Activated CD8-positive, alpha-beta T cell treated with anti-CD3 and anti-CD28 coated beads for 36 hours (primary cell): ENCODE measurements around the gene SLC8A1. TPM values are rescaled to one million over a fixed set of nuclear protein-coding genes. Genes with fewer than 3 reads are reported as not detected.

ENCODE experiments used
- ATAC-seq: fragments of 200-7000 bp; cut with Tn5 transposase; one replicate; pipeline ENCODE4 v1.10.0; 2021; ENCODE audit warnings: mild to moderate bottlenecking, moderate library complexity
- CTCF ChIA-PET: fragments of 350-600 bp; sonication (Branson Sonifier 250); formaldehyde crosslinking; loops from one replicate; lab custom pipeline; 2021; ENCODE audit warnings: antibody characterized with exemption; lab: Charles Lee
- POLR2A ChIA-PET: fragments of 350-600 bp; sonication (Branson Sonifier 250); formaldehyde crosslinking; loops from one replicate; lab custom pipeline; 2021; ENCODE audit warnings: antibody characterized with exemption; lab: Charles Lee
- DNase-seq: peaks from one replicate; pipeline ENCODE4 v3.0.0-alpha.2; 2020
- H3K27ac Mint-ChIP-seq: one replicate; pipeline ENCODE4 v1.8.0; 2021; ENCODE audit warnings: mild to moderate bottlenecking, mixed read lengths
- H3K27me3 Mint-ChIP-seq: one replicate; pipeline ENCODE4 v1.8.0; 2021; ENCODE audit warnings: mixed read lengths
- H3K36me3 Mint-ChIP-seq: one replicate; pipeline ENCODE4 v1.8.0; 2021; ENCODE audit warnings: low read depth, mixed read lengths
- H3K4me1 Mint-ChIP-seq: one replicate; pipeline ENCODE4 v1.8.0; 2021; ENCODE audit warnings: low read depth, mixed read lengths
- H3K4me3 Mint-ChIP-seq: one replicate; pipeline ENCODE4 v1.8.0; 2021; ENCODE audit warnings: mild to moderate bottlenecking, moderate library complexity, mixed read lengths
- H3K9me3 Mint-ChIP-seq: one replicate; pipeline ENCODE4 v1.8.0; 2021; ENCODE audit warnings: mixed read lengths
- intact Hi-C: fragments of 100-400 bp; cut with micrococcal nuclease; formaldehyde crosslinking; loops from one replicate; pipeline ENCODE4 v1.10.0; 2022
- total RNA-seq, 2 experiments: library from RNA; stranded (reverse); gene quantifications; one replicate each; pipeline ENCODE4 v1.2.3, GENCODE V29; 2021
- TF ChIP-seq, protein P1 (sequence below): fragments of 200-600 bp; IDR thresholded peaks from one replicate; pipeline ENCODE4 v1.8.0; 2022; ENCODE audit warnings: antibody characterized with exemption, mild to moderate bottlenecking

The SLC8A1 gene
- total RNA-seq, 2 experiments from 2014 or later, result 0.23 to 0.34 TPM

DNA sequence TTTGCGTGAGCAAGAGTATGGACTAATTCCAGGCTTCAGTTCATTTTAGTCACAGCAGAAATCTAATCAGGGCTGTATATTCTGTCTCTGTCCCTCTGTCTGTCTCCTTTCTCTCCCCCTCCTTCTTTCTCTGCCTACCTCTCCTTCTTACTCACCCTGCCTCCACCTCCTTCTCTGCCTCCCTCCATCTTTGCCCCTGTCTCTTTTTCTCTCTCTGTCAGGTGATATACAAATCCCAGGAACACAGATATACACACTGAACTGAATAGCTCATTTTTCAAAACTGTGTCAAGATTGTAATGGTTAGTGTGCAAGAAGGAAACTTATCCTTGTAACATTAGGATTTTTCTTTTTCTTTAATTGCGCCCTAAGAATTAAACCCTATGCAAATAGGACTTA, 32.5 kb downstream of the SLC8A1 start:
- POLR2A ChIA-PET, result no interaction called here
- Mint-ChIP-seq H3K27me3 (no peaks in the 10 kb centered on the region), H3K27ac (no peak overlapping the region), H3K9me3 (no peaks in the 10 kb centered on the region), H3K4me1 (no peaks in the 10 kb centered on the region), H3K4me3 (no peak overlapping the region), H3K36me3 (no peaks in the 10 kb centered on the region)
- DNase-seq, result no peak
- no peak for ATAC-seq
- CTCF ChIA-PET, result no interaction called here
- TF ChIP-seq, protein P1, sequence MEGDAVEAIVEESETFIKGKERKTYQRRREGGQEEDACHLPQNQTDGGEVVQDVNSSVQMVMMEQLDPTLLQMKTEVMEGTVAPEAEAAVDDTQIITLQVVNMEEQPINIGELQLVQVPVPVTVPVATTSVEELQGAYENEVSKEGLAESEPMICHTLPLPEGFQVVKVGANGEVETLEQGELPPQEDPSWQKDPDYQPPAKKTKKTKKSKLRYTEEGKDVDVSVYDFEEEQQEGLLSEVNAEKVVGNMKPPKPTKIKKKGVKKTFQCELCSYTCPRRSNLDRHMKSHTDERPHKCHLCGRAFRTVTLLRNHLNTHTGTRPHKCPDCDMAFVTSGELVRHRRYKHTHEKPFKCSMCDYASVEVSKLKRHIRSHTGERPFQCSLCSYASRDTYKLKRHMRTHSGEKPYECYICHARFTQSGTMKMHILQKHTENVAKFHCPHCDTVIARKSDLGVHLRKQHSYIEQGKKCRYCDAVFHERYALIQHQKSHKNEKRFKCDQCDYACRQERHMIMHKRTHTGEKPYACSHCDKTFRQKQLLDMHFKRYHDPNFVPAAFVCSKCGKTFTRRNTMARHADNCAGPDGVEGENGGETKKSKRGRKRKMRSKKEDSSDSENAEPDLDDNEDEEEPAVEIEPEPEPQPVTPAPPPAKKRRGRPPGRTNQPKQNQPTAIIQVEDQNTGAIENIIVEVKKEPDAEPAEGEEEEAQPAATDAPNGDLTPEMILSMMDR, result no peak
- intact Hi-C loops, result no loop called here

DNA sequence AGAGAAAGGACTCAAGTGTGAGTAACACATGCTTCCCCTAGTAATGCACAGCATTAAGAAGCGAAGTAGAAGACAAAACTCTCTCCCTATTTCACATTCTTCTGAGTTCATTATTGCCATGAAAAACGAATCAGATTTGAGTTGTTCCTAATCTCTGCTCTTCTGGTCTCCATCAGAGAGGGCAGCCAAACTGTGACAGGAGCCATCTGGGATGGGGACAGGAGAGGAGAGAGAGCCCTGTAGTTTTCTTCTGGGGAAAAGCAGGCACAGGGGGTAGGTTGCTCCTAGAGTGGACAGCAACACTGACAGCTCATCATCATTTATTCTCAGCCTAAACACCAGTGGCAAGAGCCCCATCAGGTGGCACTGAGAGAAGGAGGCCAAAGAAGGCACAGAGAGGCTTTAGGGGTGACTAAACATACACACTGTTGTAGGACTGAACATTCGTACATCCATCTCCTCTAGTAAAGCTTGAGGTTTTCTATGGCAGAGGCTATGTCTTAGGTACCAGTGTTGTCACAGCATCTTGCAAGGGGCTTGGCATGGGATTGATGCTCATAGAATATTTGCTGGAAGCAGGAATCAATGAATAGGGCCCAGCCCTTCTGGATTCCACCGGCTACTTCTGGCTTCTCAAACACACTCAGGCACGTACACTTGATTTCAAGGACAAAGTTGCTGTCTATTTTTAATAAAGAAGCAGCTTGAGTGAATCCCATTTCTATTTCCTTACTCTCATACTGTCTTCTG, 33.1 kb downstream of the SLC8A1 start:
- H3K36me3 Mint-ChIP-seq, result no peaks in the 10 kb centered on the region
- H3K4me1 Mint-ChIP-seq, result no peaks in the 10 kb centered on the region
- ATAC-seq (no peak), DNase-seq (no peak)
- H3K27ac Mint-ChIP-seq, result no peak overlapping the region
- H3K4me3 Mint-ChIP-seq, result no peak overlapping the region
- H3K9me3 Mint-ChIP-seq, result no peaks in the 10 kb centered on the region
- TF ChIP-seq, protein P1, result no peak
- POLR2A ChIA-PET, result no interaction called here
- H3K27me3 Mint-ChIP-seq, result no peaks in the 10 kb centered on the region
- CTCF ChIA-PET, result interaction anchor here (0.8 to 1.1 kb wide), 2 partner anchors 15 to 136 kb away, joined by 3 read pairs; no protein-coding TSS in a partner anchor
- intact Hi-C loops, result no loop called here

DNA sequence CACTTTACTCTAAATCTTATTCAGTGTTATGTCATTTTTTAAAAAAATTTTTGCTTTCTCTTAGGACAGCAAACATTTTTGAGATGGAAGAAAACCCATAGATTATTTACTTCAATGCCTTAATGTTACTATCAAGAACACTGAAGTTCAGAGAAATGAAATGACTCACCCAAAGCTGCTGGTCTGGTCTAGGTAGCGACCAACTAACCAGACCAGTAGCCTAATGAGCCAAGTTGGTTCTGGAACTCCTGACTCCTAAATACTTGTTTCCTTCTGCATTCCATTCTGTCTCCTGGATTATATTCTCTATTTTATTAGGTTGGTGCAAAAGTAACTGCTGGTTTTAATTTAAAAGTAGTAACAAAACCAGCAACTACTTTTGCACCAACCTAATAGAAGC, 35.4 kb downstream of the SLC8A1 start:
- TF ChIP-seq, protein P1, result no peak
- no peaks in the 10 kb centered on the region for H3K4me1 Mint-ChIP-seq
- DNase-seq, result no peak
- no peak overlapping the region for H3K4me3 Mint-ChIP-seq
- POLR2A ChIA-PET, result no interaction called here
- no peak for ATAC-seq
- CTCF ChIA-PET, result no interaction called here
- no peaks in the 10 kb centered on the region for H3K27me3 Mint-ChIP-seq
- no peaks in the 10 kb centered on the region for H3K9me3 Mint-ChIP-seq
- intact Hi-C loops, result no loop called here
- H3K36me3 Mint-ChIP-seq, result no peaks in the 10 kb centered on the region
- H3K27ac Mint-ChIP-seq, result no peak overlapping the region

DNA sequence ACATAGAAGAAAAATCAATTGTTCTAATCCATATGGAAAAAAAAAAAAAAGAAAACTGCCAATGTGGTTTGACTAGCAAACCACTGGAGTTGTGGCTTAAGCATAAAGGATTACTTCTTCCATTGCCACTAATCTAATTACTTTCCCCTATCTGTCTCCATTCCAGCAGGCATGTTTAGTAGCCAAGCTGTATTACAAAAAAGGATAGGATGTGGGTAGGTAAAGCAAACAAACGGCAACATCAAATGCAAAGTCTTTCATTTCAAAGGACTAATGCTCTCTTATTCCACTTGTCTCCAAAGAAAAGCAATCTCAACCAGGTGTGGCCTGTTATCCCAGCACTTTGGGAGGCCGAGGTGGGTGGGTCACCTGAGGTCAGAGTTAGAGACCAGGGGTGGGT, 36.5 kb downstream of the SLC8A1 start:
- no peaks in the 10 kb centered on the region for H3K4me1 Mint-ChIP-seq
- no peaks in the 10 kb centered on the region for H3K9me3 Mint-ChIP-seq
- no peaks in the 10 kb centered on the region for H3K27me3 Mint-ChIP-seq
- POLR2A ChIA-PET, result no interaction called here
- TF ChIP-seq, protein P1, result no peak
- intact Hi-C loops, result no loop called here
- no peak overlapping the region for H3K27ac Mint-ChIP-seq
- no peak for DNase-seq
- no peak overlapping the region for H3K4me3 Mint-ChIP-seq
- CTCF ChIA-PET, result no interaction called here
- no peaks in the 10 kb centered on the region for H3K36me3 Mint-ChIP-seq
- ATAC-seq, result no peak

DNA sequence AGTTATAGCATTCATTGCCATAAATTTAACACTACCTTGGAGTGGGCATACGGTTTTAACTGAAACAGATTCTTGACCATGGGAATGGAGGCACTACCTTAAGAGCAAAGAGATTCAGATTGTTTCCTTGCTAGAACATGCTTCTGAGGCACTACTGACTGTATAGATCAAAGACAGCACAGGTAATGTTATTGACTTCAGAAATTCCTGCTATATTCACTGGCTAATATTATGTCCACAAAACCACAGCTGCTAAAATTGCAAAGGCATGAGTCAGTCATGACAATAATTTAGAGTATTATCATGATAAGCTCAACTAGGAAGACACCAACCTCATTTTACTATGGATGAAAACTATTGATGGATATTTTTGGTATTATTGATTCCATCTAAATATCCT, 39.4 kb downstream of the SLC8A1 start:
- no peak overlapping the region for H3K4me3 Mint-ChIP-seq
- CTCF ChIA-PET, result no interaction called here
- intact Hi-C loops, result no loop called here
- H3K9me3 Mint-ChIP-seq, result no peaks in the 10 kb centered on the region
- no peaks in the 10 kb centered on the region for H3K27me3 Mint-ChIP-seq
- H3K36me3 Mint-ChIP-seq, result no peaks in the 10 kb centered on the region
- ATAC-seq, result no peak
- no peak for DNase-seq
- no peak overlapping the region for H3K27ac Mint-ChIP-seq
- POLR2A ChIA-PET, result no interaction called here
- TF ChIP-seq, protein P1, result no peak
- no peaks in the 10 kb centered on the region for H3K4me1 Mint-ChIP-seq
